HG02610 (cell line): ENCODE measurements around the gene SERP1.

ENCODE experiments used
- ATAC-seq: cut with Tn5 transposase; IDR thresholded peaks from one replicate; pipeline ENCODE4 v1.9.1; 2021; ENCODE audit warnings: mild to moderate bottlenecking, moderate library complexity; ENCODE audit not compliant: unreplicated experiment

The SERP1 gene

DNA sequence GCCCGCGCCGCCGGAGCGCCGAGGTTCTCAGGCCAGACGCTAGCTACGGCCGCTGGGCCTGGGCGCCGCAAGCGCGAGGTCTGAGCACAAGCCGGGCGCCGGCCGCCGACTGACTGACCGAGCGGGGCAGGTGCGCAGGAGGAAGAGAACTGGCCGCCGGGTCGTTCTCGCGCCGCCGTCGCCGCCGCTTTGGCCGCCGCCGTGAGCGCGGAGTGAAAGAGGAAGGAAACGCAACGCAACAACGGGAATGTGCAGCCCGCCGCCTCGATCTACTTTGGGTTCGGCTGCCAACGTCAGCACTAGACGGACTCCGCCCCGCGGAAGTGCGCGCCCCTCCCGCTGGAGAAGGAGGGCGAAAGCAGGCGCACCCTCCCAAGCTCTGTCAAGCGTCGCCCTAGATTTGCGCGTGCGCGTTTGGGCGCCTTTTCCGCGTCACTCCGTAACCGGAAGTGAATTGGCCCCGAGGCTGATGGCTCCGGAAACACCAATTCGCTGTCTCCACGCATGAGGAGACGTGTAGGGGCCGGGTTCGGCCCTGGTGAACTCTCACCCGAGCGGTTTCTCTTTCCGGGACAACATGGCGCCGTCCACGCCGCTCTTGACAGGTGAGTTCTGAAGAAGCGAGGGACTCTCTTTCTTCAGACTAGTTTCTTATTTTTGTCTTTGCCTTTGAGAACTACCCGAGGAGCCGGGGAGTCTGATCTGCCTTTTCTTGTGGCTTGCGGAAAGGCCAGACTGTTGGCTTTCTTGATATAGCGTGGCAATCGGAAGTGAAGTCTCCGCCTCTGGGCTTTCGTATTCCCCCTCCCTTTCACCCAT is at the start of gene SERP1, which contains the start of gene EIF2A:
Gene SERP1, minus strand, starts transcription at position 271 of the 819 bp plus-strand sequence. CDS start 361 bp downstream, outside the sequence.
Gene EIF2A, plus strand, starts transcription at position 562 of the 819 bp plus-strand sequence. Its CDS starts 16 bp downstream, at position 578.
- ATAC-seq: peak; percentile 92

DNA sequence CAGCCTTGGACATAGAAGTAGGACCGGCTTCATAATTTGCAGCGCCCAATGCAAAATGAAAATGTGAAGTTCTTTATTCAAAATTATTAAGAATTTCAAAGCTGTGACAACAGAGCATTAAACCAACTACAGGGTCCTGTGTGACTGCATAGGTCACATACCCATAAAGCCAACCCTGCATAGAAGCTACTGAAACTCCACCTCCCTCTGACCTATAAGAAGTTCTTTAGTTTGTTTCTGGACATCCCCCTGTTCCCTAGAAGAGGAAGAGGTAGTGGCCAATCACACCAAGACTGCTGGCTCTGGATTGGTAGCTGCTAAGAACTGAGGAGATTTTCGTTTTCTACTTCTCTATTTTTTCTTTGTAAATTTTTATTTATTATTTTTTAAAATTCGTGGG is 47.9 kb upstream of the SERP1 start:
- no peak for ATAC-seq

DNA sequence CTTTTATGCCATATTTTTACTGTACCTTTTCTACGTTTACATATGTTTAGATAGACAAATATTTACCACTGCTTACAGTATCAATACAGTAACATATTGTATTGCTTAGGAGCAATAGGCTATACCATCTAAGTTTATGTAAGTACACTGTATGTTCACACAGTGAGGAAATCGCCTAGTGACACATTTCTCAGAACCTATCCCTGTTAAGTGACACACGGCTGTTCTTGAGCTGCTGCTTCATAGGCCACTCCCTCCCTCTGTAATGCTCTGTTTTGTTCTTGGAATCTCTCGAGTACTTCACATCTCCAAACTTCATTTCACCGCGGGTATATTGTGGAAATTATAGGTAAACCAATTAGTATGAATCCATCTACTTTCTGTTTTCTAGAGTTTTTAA is 43.5 kb upstream of the SERP1 start:
- ATAC-seq: no peak

DNA sequence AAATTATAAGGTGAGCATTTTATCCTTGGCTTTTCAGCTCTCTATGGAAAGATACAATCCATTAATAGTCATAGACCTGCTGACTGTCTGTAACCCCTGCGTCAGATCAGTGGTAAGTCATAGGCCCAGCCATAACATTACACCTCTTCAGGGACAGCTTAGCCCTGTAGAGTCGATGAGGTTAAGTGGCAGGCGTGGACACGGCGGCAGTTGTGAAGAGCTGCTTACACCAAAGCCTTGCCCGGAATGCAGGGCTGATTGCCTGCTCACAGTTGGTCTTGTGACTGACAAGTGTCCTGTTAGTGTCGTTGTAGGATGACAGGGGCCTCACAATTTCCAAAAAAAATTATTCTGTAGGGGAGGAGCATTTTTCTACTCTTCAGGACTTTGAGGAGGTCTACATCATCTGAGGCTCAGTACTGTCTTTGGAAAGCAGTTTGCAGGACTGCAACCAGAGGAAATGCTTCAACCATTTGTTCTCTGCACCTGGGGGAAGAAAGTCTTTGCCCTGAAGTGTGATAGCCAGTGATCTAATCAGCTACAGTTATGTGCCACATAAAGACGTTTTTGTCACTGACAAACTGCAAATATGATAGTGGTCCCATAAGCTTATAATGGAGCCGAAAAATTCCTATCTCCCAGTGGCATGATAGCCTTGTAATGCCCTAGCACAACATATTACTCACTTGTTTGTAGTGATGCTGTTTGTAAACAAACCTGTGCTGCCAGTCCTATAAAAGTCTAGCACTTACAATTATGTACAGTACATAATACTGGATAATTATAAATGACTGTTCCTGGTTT is 41.9 kb upstream of the SERP1 start:
- ATAC-seq: no peak

DNA sequence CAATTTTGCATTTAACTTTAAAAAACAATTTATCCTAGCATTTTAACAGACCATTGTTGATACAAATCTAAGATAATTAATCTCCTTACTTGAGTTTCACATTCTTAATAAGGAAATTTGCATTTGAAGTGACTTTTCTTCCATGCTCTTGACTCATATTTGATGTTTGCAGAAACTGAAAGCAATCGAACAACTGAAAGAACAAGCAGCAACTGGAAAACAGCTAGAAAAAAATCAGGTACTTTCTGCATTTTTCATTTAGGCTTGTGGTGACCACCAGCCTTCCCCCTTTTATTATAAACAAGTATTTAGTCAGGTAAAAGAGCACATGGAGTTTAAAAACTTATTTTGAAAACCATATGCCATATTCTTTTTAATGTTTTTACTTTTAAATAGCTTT is 36.7 kb upstream of the SERP1 start:
- peak; percentile 69 for ATAC-seq

DNA sequence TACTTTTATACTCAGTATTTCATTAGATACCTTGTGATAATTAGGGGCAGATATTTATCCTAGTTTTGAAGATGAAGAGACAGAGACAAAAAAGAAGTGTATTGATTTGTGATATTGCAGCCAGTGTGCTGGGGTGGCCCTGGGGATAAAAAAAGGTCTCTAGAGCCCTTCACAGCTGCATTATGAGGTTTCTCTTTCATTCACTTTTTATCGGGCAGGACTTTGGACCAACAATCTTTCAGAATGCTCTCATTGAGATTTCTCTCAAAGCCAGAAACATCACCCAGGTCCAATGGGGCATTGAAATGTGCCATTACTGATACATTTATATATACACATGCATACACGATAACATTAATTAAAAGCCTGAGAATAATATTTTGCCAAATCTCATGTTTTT is 36.3 kb upstream of the SERP1 start:
- ATAC-seq: peak; percentile 64

DNA sequence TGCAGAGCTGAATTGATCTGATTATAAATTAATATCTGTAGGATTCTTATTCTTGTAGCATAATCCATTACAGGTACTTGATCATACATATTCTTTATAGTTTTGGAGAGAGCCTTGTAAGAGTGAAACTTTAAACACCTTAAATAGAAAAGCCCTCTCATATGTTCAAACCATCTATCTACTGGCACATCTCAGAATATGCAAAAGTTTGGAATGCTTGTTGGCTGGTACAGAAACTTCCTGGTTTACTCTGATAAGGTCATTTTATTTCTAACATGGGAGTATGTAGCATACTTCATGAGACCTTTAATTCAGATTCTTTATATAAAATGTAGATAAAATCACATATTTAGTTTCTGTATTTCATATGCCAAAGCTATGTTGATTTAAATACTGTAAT is 34.9 kb upstream of the SERP1 start:
- ATAC-seq: no peak

DNA sequence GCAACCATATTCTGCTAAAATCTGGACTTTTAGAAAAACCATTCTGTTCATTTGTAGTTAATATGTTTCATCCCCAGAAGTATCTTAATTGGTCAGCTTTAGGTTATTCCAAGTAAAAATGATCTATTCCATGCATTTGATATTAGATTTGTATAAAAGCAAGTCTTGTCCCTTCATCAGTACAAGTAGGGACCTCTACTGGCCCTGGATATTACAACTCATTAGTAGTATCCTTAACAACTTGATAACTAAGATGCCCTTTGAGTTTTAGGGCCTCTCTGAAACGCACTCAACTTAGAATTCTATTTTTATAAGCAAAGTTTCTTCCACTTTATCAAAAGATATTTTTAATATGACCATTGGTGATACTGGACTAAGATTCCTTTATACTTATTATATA is 31.6 kb upstream of the SERP1 start:
- ATAC-seq: no peak

DNA sequence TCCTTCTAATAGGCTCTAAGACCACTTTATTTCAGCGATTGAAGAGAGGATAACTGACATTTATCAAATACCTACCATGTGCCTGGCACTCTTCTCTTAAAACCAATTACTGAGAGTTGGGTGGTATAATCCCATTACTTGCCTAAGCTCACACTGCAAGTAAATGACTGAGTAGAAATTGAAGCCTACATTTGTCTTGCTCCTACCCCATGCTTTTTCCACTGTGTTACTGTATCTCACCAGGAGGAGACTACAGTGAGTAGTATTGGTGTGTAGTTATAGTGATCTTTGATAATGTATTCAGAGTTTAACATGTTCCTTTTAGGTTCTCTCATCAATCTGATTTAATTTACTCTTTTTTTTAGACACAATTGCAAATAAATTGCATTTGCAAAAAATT is 21.0 kb upstream of the SERP1 start:
- no peak for ATAC-seq

DNA sequence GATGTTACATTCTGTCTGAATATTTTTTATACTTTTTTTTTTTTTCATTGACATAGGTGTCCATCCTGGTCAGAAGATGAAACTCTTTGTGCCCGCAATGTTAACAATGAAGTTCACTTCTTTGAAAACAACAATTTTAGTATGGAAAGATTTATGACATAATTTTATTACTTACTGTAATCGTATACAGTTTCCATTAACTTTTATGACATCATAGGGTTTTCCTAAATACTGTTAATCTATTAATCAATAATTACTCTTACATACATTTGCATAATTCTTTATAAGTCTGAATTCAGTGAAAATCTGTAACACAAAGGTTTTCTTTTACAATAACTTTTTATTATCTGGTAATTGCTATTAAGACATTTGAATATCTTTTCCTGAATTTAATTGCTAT is 17.9 kb upstream of the SERP1 start:
- no peak for ATAC-seq

DNA sequence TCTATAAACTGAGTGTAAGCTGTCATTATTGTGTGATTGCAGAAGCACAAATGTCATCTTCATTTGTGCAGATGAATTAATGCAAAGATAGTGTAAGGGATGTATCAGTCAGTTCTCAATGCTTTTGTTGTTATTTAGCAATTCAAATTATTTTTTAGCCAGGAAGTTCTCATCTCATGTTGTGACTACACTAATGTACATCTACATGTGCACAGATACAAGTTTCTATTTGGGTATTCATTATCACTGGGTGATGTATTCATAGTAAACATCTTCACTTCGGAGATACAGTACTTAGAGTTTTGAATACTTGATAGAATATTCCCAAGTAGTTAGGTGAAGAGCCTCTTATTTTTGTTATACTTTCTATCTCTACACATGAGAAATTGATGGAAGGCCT is 11.4 kb upstream of the SERP1 start:
- ATAC-seq: no peak

DNA sequence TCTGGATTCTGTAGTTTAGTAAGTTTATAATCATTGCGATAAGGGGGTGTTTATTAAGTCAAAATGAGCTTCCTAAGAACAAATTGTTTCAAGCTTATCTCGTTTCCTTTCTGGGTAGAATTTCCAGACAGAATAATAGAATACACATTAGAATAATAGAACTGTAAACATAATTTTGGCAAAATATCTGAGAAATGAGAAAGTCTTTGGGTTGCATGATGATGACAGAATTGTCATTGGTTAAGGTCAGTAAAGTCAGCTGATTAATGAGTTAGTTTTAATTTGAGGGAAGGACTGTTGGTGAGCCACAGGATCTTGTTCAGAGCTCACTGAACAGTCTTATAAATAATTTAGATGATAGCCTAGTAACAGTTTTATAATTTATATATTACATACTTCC is 10.5 kb upstream of the SERP1 start:
- no peak for ATAC-seq

DNA sequence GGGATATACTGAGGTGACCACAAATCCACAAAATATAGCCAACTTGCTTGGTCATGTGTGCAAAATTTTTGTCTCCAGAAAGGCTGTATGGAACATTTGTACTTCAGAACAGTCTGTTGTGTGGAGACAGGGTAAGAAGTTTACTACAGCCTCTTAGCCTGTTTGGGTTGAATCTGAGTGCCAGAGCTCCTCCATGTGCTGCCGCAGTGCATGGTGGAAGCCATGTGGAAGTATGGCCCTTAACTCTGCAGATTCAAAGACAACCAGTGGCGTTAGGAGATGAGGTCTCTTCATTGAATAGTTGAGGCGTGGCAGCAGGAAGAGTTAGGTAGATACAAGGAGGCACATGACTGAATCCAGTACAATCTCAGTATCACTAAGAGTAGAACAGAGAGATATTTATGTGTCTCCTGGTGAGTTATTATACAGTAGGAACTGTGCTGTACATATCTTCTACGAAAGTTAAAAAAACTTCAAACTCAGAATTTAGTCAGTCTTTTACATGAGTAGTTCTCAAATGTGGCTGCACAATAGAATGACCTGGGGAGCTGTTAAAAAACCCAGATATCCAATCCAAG is 9.7 kb upstream of the SERP1 start:
- no peak for ATAC-seq

DNA sequence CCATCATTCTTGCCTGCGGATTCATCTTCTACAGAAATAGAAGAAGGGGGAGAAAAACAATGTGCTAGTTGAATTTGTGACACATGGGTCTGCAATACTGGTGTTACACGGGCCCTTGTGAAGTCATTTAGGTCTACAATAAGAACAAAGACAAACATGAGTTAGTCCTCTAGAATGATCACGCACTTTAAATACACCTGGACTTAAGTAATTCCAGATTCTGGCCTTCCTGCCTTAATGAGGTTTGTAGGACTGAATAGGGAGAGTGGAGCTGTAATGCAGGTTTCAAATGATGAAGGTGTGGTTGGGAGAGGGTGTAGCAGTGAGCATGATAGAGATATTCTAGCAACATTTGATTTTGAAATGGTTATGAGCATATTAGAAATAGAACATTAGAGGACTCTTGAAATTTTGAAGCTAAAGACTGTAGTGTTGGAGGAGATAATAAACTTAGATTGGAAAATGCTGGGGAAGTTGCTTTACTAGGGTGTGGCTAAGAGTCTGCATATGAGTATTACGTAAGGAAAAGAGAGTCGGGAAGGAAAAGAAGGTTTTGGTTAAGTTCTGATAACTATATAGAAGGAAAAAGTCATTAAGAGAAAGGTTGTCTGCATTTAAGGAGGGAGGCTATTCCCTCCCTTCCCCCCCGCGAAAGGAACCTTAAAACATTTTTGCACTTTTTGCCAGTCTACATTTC is 897 bp upstream of the SERP1 start:
- no peak for ATAC-seq

DNA sequence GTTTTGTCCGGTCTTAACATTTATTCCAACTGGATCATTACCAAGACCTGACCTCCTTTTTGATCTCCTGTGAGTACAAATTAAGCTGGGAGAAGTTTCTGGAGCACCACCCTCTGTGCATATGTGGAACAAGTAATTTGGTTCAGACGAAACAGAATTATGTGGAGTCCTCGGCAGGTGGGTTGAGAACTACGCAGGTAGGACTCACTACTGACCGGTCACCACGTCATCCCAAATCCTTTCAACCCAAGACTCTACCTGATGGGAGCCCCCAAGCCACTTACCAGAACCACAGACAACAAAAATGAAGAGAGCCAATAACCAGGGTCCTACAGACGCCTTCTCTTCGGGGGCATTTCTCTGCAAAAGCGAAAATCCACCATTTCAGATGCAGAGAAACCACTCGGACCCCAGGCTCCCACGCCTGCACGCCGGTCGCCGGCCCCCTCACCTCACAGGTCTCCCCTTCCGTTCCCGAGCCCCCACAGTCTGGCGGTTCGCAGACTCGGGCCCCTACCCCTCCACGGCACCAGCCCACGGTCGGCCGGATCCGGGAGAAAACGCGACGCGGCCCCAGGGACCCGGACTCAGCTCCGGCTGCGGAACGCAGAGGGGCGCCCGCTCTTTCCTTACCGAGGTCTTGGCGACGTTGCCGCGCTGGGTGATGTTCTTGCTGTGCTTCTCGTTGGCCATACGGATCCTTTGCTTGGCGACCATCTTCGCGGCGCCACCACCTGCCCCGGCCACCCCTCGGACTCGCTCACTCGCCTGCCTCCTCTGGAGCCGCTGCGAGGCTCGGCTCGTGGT is 674 bp downstream of the SERP1 start:
- no peak for ATAC-seq

DNA sequence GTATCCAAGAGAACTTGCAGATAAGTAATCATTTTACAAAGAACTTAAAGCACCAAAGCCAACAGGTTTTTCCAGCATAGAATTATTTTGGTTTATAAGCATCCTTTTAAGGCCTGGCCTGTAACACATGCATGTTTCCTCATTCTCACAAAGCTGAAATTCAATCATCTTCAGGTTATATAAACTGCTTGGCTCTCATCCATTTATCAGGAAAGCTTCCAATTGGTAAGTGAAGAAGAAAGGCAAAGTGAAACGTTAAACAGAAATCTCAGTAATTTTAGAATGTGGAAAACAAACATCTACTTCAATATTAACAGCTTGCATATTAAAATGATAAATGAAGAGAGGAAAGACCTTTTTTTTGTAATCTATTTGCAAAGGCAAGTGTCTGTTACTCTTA is 1.6 kb downstream of the SERP1 start:
- no peak for ATAC-seq

DNA sequence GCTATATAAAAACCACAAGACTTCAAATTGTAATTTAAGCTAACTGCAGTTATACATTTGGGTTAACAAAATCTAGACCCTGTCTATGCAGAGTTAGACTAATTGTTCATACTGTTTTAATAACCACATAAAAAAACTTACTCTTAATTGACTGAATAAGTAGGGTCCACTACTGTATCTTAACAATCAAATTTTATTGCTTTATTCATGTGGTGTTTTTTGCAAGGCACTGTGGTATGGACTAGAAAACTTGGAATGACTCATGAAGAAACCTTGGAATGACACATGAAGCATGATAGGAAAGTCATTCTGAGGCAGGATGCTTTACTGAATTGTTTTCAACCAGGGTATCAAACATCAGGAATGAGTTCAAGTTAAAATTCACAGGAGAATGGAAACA is 2.3 kb downstream of the SERP1 start:
- no peak for ATAC-seq

DNA sequence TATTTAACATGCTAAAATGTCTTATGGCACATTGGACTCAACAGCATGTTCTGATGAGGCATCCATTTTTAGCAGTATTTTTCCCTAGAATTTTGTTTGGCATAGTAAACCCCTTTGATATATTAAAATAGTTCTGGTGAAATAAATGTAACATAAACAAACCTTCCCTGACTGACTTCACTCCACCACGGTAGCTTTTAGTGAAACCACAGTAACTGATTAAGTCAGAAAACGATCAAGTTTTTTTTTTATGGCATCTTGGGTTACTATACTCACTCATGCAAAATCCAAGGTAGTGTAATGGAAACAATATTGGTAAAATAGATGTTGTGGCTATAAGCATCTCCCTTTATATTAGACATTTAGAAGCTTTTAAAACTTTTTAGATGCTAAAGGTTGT is 2.8 kb downstream of the SERP1 start:
- no peak for ATAC-seq

DNA sequence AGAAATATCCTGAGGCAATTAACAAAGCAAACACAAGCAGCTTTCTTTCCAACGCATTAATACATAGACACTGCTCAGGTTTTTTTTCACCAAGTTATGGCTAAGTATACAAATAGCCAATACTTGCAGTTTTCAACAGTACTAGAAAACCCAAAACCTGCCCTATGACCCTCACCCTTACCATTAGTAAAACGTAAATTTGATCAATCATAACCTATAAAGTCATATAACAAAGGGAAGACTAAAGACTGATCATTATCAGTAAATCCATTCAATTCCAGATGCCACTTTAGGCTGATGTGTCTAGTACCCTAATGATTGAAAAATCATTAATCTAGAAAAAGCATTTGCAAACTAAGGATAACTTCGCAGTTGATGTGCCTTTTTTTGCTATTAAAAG is 3.2 kb downstream of the SERP1 start:
- no peak for ATAC-seq

DNA sequence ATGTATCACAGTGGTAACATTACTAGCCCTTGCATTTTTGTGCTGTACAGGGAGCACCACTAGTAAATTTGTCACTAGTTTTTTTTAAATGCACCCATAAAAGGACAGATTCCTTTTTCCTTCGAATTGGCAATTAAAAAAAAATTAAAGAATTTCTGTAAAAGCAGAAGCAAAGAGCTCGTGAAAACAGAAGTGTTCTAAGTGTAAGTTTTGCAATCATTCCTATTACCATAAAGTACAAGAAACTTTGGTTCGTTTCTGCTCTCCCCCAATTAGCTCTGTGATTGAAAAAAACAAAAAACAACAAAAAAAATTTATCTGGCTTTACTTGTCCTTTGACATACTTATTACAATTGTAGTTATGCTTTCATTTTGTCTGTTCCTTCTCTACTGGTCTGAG is 5.3 kb downstream of the SERP1 start:
- ATAC-seq: no peak
